SK-N-SH treated with all-trans-retinoic acid at 6 μM for 48 hours (cell line): ENCODE data around the gene C1orf105.

Experiments
- ATAC-seq: fragments of 200-7000 bp; cut with Tn5 transposase; 3 replicates; pipeline ENCODE4 v1.9.1; 2020; ENCODE audit warnings: mild to moderate bottlenecking, moderate library complexity
- ARNTL ChIP-seq: fragments of 450-650 bp; formaldehyde crosslinking; IDR thresholded peaks from 2 replicates; pipeline ENCODE4 v1.5.0; 2020; ENCODE audit warnings: low read depth, mild to moderate bottlenecking, moderate library complexity, borderline replicate concordance
- BACH2 ChIP-seq: fragments of 250-450 bp; sonication (Bioruptor Pico); IDR thresholded peaks from 2 replicates; pipeline ENCODE4 v1.9.0; 2021; ENCODE audit warnings: mild to moderate bottlenecking, borderline replicate concordance
- GLIS3 ChIP-seq: fragments of 250-450 bp; sonication (Bioruptor Pico); IDR thresholded peaks from 2 replicates; pipeline ENCODE4 v1.5.0; 2020; ENCODE audit warnings: mild to moderate bottlenecking, moderate library complexity
- ISL1 ChIP-seq: fragments of 250-450 bp; sonication (Bioruptor Pico); IDR thresholded peaks from 2 replicates; pipeline ENCODE4 v2.1.2; 2022; ENCODE audit warnings: mild to moderate bottlenecking, moderate library complexity
- PPARA ChIP-seq: fragments of 250-450 bp; sonication (Bioruptor Pico); IDR thresholded peaks from 2 replicates; pipeline ENCODE4 v1.5.0; 2020; ENCODE audit warnings: mild to moderate bottlenecking, borderline replicate concordance
- RARB ChIP-seq: fragments of 250-450 bp; sonication (Bioruptor Pico); IDR thresholded peaks from 2 replicates; pipeline ENCODE4 v1.8.0; 2021; ENCODE audit warnings: mild to moderate bottlenecking, moderate library complexity
- SNAI2 ChIP-seq: fragments of 250-450 bp; sonication (Bioruptor Pico); IDR thresholded peaks from 2 replicates; pipeline ENCODE4 v1.5.0; 2020; ENCODE audit warnings: mild to moderate bottlenecking, moderate library complexity
- TCF4 ChIP-seq: fragments of 250-450 bp; sonication (Bioruptor Pico); IDR thresholded peaks from 2 replicates; pipeline ENCODE4 v1.8.0; 2021; ENCODE audit warnings: mild to moderate bottlenecking, moderate library complexity, borderline replicate concordance
- TOX ChIP-seq: fragments of 250-450 bp; sonication (Bioruptor Pico); IDR thresholded peaks from 2 replicates; pipeline ENCODE4 v1.8.0; 2021; ENCODE audit warnings: mild to moderate bottlenecking, moderate library complexity, borderline replicate concordance
- ZC3H10 ChIP-seq: fragments of 250-450 bp; sonication (Bioruptor Pico); IDR thresholded peaks from 2 replicates; pipeline ENCODE4 v1.5.1; 2021; ENCODE audit warnings: mild to moderate bottlenecking, moderate library complexity
- ZFP3 ChIP-seq: fragments of 250-450 bp; sonication (Bioruptor Pico); IDR thresholded peaks from 2 replicates; pipeline ENCODE4 v1.5.0; 2020; ENCODE audit warnings: mild to moderate bottlenecking, moderate library complexity
- ZFP30 ChIP-seq: fragments of 450-650 bp; formaldehyde crosslinking; IDR thresholded peaks from 2 replicates; pipeline ENCODE4 v1.5.0; 2022; ENCODE audit warnings: mild to moderate bottlenecking, moderate library complexity
- ZNF565 ChIP-seq: fragments of 450-650 bp; formaldehyde crosslinking; conservative IDR thresholded peaks from 2 replicates; pipeline ENCODE4 v1.5.0; 2020; ENCODE audit warnings: low read depth, mild to moderate bottlenecking, moderate library complexity
- ZNF70 ChIP-seq: fragments of 450-650 bp; formaldehyde crosslinking; IDR thresholded peaks from 2 replicates; pipeline ENCODE4 v1.5.0; 2020; ENCODE audit warnings: mild to moderate bottlenecking, moderate library complexity
- ZNF8 ChIP-seq: fragments of 450-650 bp; formaldehyde crosslinking; IDR thresholded peaks from 2 replicates; pipeline ENCODE4 v1.5.0; 2020; ENCODE audit warnings: mild to moderate bottlenecking, moderate library complexity
- TF ChIP-seq, protein P1 (sequence below): fragments of 250-450 bp; sonication (Bioruptor Pico); IDR thresholded peaks from 2 replicates; pipeline ENCODE4 v1.5.0; 2020; ENCODE audit warnings: mild to moderate bottlenecking, moderate library complexity
- TF ChIP-seq, protein P2 (sequence below): fragments of 250-450 bp; sonication (Bioruptor Pico); IDR thresholded peaks from 2 replicates; pipeline ENCODE4 v1.5.1; 2020; ENCODE audit warnings: low read depth, mild to moderate bottlenecking, moderate library complexity
- TF ChIP-seq, protein P3 (sequence below): fragments of 250-450 bp; sonication (Bioruptor Pico); IDR thresholded peaks from 2 replicates; pipeline ENCODE4 v1.5.1; 2021; ENCODE audit warnings: mild to moderate bottlenecking, moderate library complexity
- TF ChIP-seq, protein P4 (sequence below): fragments of 250-450 bp; sonication (Bioruptor Pico); IDR thresholded peaks from 2 replicates; pipeline ENCODE4 v1.8.0; 2020; ENCODE audit warnings: mild to moderate bottlenecking, moderate library complexity, borderline replicate concordance
- TF ChIP-seq, protein P5 (sequence below): fragments of 250-450 bp; sonication (Bioruptor Pico); IDR thresholded peaks from 2 replicates; pipeline ENCODE4 v1.8.0; 2021; ENCODE audit warnings: low read depth, mild to moderate bottlenecking, moderate library complexity, borderline replicate concordance

The C1orf105 gene

DNA sequence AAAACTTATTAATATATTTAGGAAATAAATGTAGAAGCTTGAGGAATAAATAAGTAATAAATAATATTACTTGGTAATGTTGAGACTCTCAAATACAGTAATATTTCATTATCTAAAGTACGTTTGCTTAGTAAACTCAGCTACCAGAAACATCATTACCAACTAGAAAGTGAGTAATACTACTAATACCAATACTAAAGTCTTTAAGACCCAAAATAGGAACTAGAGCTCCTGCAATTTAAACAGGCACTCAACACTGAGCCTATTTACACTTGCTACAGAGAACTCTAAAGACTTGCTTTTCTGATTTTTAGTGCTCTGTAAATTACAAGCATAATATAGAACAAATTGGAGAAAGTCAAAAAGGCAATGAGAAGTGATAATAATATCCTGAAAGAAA is 13.5 kb upstream of the C1orf105 start (continued):
- TF ChIP-seq SNAI2 (CRISPR knock-in tag) (no peak), RARB (CRISPR knock-in tag) (no peak), PPARA (CRISPR knock-in tag) (no peak), ZFP30 (CRISPR knock-in tag) (no peak), TOX (CRISPR knock-in tag) (no peak), ZNF565 (no peak), BACH2 (no peak)
- TF ChIP-seq, protein P1, sequence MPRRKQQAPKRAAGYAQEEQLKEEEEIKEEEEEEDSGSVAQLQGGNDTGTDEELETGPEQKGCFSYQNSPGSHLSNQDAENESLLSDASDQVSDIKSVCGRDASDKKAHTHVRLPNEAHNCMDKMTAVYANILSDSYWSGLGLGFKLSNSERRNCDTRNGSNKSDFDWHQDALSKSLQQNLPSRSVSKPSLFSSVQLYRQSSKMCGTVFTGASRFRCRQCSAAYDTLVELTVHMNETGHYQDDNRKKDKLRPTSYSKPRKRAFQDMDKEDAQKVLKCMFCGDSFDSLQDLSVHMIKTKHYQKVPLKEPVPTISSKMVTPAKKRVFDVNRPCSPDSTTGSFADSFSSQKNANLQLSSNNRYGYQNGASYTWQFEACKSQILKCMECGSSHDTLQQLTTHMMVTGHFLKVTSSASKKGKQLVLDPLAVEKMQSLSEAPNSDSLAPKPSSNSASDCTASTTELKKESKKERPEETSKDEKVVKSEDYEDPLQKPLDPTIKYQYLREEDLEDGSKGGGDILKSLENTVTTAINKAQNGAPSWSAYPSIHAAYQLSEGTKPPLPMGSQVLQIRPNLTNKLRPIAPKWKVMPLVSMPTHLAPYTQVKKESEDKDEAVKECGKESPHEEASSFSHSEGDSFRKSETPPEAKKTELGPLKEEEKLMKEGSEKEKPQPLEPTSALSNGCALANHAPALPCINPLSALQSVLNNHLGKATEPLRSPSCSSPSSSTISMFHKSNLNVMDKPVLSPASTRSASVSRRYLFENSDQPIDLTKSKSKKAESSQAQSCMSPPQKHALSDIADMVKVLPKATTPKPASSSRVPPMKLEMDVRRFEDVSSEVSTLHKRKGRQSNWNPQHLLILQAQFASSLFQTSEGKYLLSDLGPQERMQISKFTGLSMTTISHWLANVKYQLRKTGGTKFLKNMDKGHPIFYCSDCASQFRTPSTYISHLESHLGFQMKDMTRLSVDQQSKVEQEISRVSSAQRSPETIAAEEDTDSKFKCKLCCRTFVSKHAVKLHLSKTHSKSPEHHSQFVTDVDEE (CRISPR knock-in tag) = no peak
- TF ChIP-seq, protein P2, sequence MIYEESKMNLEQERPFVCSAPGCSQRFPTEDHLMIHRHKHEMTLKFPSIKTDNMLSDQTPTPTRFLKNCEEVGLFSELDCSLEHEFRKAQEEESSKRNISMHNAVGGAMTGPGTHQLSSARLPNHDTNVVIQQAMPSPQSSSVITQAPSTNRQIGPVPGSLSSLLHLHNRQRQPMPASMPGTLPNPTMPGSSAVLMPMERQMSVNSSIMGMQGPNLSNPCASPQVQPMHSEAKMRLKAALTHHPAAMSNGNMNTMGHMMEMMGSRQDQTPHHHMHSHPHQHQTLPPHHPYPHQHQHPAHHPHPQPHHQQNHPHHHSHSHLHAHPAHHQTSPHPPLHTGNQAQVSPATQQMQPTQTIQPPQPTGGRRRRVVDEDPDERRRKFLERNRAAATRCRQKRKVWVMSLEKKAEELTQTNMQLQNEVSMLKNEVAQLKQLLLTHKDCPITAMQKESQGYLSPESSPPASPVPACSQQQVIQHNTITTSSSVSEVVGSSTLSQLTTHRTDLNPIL = no peak

DNA sequence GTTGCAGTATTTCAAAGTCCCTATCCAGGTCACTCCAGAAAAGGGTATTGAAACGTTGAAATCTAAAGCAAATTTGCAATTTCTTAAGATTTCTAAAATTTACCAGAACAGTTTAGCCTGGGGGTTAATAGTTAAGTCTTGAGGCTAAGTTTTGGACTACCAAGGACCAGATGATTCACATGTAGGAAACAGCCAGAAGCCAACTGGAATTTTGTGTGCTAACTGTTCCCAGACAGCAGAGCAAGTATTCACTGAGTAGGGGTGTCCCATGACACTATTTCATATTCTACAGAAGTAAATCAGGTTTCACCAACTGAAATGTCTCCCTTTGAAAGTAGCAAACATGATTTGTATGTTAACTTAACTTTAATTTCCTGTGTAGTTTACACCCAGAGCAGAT is 11.5 kb upstream of the C1orf105 start:
- ATAC-seq = no peak; the same call in 2 of the 3 replicates
- TF ChIP-seq TOX (CRISPR knock-in tag) (no peak), BACH2 (no peak), PPARA (CRISPR knock-in tag) (no peak), ZC3H10 (CRISPR knock-in tag) (no peak), ISL1 (CRISPR knock-in tag) (no peak), RARB (CRISPR knock-in tag) (no peak), ZNF8 (CRISPR knock-in tag) (no peak), SNAI2 (CRISPR knock-in tag) (no peak), GLIS3 (CRISPR knock-in tag) (no peak), TCF4 (CRISPR knock-in tag) (no peak), ZFP3 (no peak), ZFP30 (CRISPR knock-in tag) (no peak), ZNF565 (no peak), ARNTL (no peak), ZNF70 (no peak)
- TF ChIP-seq, protein P3, sequence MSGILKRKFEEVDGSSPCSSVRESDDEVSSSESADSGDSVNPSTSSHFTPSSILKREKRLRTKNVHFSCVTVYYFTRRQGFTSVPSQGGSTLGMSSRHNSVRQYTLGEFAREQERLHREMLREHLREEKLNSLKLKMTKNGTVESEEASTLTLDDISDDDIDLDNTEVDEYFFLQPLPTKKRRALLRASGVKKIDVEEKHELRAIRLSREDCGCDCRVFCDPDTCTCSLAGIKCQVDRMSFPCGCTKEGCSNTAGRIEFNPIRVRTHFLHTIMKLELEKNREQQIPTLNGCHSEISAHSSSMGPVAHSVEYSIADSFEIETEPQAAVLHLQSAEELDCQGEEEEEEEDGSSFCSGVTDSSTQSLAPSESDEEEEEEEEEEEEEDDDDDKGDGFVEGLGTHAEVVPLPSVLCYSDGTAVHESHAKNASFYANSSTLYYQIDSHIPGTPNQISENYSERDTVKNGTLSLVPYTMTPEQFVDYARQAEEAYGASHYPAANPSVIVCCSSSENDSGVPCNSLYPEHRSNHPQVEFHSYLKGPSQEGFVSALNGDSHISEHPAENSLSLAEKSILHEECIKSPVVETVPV (CRISPR knock-in tag) = no peak
- TF ChIP-seq, protein P1 (CRISPR knock-in tag) = no peak
- TF ChIP-seq, protein P4, sequence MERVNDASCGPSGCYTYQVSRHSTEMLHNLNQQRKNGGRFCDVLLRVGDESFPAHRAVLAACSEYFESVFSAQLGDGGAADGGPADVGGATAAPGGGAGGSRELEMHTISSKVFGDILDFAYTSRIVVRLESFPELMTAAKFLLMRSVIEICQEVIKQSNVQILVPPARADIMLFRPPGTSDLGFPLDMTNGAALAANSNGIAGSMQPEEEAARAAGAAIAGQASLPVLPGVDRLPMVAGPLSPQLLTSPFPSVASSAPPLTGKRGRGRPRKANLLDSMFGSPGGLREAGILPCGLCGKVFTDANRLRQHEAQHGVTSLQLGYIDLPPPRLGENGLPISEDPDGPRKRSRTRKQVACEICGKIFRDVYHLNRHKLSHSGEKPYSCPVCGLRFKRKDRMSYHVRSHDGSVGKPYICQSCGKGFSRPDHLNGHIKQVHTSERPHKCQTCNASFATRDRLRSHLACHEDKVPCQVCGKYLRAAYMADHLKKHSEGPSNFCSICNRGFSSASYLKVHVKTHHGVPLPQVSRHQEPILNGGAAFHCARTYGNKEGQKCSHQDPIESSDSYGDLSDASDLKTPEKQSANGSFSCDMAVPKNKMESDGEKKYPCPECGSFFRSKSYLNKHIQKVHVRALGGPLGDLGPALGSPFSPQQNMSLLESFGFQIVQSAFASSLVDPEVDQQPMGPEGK (CRISPR knock-in tag) = no peak
- TF ChIP-seq, protein P5, sequence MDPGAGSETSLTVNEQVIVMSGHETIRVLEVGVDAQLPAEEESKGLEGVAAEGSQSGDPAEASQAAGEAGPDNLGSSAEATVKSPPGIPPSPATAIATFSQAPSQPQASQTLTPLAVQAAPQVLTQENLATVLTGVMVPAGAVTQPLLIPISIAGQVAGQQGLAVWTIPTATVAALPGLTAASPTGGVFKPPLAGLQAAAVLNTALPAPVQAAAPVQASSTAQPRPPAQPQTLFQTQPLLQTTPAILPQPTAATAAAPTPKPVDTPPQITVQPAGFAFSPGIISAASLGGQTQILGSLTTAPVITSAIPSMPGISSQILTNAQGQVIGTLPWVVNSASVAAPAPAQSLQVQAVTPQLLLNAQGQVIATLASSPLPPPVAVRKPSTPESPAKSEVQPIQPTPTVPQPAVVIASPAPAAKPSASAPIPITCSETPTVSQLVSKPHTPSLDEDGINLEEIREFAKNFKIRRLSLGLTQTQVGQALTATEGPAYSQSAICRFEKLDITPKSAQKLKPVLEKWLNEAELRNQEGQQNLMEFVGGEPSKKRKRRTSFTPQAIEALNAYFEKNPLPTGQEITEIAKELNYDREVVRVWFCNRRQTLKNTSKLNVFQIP = no peak
- TF ChIP-seq, protein P2 = no peak
